ENCODE results near the gene CACHD1.
"Not testable (repeated sequence)": the region's sequence is repeated elsewhere in the genome, so short reads cannot be mapped to it uniquely, and the experiment has no call there.

CACHD1 gene

DNA sequence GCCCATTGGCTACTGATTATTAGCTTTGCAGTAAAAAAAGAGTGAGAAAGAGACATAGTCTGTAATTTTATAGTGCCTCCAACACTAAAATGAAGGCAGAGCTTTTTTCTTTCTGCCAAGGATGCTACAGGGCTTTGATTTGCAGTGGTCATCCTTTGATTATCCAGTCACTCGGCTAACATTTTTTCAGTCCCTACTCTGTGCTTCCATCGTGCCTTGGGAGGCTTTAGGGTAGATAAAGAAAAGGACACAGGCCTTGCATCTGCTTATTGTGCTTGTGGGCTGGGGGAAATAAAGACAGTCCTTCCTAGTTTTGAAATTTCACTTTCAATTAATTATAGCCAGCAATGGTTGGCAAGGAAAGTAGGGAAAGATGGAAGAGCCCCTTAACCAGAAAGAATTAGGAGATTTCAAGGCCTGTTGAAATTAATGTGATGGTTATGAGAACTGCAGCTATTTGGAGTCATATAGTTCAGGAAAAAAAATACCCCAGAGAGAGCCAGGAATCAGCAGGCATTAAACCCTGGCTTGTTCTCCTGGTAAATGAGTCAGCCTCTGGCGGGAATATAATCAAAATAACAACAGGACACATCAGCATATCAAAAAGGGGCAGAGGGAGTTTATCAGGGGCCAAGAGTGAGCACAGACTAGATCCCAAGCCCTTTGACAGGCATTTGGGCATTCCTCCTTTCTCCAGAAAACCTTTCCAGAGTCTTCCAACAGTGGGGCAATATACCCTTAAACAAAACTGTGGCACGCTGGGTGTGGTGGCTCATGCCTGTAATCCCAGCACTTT lies 27.4 kb downstream of the CACHD1 start:
- Mint-ChIP-seq H3K4me3 (no peak overlapping the region), H3K27me3 (peaks cover 15% of the 10 kb centered on the region), H3K9me3 (no peaks in the 10 kb centered on the region), H3K36me3 (ENCODE audit: low read depth) (no peaks in the 10 kb centered on the region), H3K27ac (no peak overlapping the region), H3K4me1 (ENCODE audit: low read depth) (peaks cover 15% of the 10 kb centered on the region)
- DNase-seq, result no peak

DNA sequence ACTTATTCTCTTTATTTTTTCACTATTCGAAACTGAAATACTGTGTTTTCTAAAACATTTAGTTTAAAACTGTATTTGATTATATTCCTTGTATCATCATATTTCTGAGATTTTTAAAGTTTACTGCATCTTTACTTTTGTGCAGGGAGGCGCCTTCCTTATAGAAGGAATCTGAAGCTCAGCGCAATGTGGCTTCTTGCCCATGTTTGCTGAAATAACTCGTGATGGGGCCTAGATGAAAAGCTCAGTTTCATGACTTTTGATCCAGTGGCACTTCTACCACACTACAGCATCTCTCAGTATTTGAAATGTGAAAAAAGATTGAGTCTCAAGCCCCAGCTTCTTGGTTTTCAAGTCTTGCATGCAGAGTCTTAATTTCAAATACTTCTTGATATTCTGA lies 28.4 kb downstream of the CACHD1 start:
- H3K4me1 Mint-ChIP-seq (ENCODE audit: low read depth), result peaks cover 20% of the 10 kb centered on the region
- H3K36me3 Mint-ChIP-seq (ENCODE audit: low read depth), result no peaks in the 10 kb centered on the region
- no peaks in the 10 kb centered on the region for H3K9me3 Mint-ChIP-seq
- peaks cover 18% of the 10 kb centered on the region for H3K27me3 Mint-ChIP-seq
- H3K27ac Mint-ChIP-seq, result no peak overlapping the region
- H3K4me3 Mint-ChIP-seq, result no peak overlapping the region
- no peak for DNase-seq

DNA sequence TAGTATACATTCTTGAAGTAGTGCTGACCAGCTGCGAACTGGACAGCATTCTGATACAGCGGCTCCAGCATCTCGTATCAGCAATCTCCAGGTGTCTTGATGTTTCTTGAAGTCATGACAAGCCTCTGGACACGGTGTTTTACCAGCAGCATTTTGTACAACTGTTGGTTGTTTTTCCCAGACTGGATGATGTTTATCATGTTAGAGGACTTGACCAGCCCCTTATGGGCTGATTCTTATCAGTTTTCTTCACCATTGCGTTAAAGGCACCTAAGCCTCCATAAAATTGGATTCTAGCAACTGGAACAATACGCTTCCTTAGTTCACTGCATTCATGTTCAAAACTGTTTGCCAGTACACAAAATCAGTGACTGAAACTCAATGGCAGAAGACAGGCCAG lies 29.1 kb downstream of the CACHD1 start:
- Mint-ChIP-seq H3K9me3 (no peaks in the 10 kb centered on the region), H3K27me3 (peaks cover 23% of the 10 kb centered on the region)

DNA sequence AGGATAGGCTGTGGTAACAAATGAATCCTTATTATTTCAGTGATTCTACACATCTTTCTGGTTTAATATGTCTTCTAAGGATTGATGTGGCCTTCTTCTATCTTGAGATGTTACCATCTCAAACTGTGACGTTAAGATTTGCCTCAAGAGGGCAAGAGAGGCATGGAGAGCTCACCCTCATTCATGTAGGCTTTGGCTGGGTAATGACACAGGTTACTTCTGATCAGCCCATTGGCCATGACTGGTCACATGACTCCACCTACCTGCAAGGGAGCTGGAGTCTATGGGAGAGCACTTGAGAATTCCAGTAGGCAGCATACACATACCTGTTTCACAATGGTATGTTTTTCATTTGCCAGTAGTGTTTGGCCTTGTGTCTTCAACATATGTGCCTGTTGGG lies 30.0 kb downstream of the CACHD1 start:
- Mint-ChIP-seq H3K4me3 (no peak overlapping the region), H3K27ac (no peak overlapping the region), H3K9me3 (no peaks in the 10 kb centered on the region), H3K27me3 (peaks cover 23% of the 10 kb centered on the region), H3K4me1 (ENCODE audit: low read depth) (peaks cover 16% of the 10 kb centered on the region), H3K36me3 (ENCODE audit: low read depth) (no peaks in the 10 kb centered on the region)
- no peak for DNase-seq

More for the DNA sequence above, 29.1 kb downstream of the CACHD1 start:
- Mint-ChIP-seq H3K4me1 (ENCODE audit: low read depth) (peaks cover 20% of the 10 kb centered on the region), H3K36me3 (ENCODE audit: low read depth) (no peaks in the 10 kb centered on the region), H3K27ac (no peak overlapping the region), H3K4me3 (no peak overlapping the region)
- DNase-seq, result no peak

DNA sequence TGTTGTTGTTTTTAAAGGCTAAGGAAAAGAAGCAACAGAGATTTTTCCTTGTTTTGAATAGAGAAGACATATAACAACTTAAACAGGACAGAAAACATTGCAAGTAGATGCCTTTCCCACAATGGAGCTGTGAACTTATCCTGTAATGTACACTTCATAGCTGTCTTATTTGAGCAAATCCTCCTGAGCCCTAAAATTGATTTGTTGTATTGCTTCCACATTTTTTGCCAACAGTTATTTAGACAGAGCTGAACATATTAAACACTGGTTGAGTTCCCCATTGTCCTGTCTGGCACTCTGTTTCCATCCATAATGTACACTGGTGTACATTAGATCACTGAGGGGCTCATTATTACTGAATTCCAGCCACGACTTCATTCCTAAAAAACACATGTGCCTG lies 32.2 kb downstream of the CACHD1 start:
- Mint-ChIP-seq H3K27ac (no peak overlapping the region), H3K9me3 (no peaks in the 10 kb centered on the region), H3K36me3 (ENCODE audit: low read depth) (no peaks in the 10 kb centered on the region), H3K4me3 (no peak overlapping the region), H3K27me3 (peaks cover 21% of the 10 kb centered on the region), H3K4me1 (ENCODE audit: low read depth) (peaks cover 24% of the 10 kb centered on the region)
- no peak for DNase-seq

DNA sequence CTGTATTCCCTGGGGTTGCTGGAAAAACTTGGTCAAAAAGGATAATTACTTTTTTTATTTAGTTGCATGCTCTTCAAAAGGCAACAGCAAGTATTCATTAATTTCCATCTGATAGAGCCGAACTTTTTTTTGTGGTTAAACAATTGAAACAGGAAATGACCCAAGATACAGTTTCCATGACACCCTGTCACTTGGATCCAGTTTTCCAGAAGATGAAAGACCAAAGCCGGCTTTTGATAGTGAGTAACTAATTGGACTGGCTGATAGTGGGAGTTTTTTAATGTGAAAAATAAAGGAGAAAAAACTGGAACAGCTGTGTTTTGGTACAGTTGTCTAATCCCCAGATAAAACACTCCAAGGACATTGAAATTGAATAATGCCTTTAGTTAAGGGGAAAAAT lies 33.0 kb downstream of the CACHD1 start:
- Mint-ChIP-seq H3K27ac (no peak overlapping the region), H3K4me3 (no peak overlapping the region)

DNA sequence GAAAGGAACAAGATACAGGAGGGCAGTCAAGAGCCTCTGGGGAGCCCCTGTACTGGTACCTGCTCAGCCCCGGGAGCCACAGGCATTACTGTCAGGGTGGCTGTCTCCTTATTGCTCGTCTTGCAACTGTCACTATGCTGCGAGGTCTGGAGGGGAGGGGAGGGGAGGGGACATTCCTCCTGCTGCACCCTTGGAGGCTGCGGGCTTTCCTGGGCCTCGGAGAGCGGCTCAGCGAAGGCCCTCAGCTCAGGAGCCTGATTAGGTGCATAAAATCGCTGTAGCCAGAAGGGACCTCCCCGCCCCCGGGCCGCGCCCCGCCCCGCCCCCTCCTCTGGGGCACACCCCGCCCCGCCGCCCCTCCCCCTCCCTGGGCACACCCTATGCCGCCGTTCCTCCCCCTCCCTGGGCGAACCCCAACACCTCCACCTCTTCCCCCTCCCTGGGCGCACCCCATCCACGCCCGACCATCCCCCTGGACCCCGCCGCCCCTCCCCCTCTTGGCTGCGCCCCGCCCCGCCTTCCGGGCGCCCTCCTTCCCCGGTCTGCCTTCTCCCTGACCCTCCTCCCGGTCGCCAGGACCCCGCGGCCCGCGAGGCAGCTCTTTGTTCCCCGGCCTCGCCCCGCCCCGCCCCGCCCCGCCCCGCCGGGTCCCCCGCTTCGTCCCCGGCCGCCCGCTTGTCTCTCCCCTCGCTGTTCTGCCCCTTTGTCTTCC lies 35.5 kb downstream of the CACHD1 start:
- Mint-ChIP-seq H3K27ac (peak overlapping the region; percentile 85), H3K36me3 (ENCODE audit: low read depth) (no peaks in the 10 kb centered on the region), H3K4me3 (peak overlapping the region; percentile 76), H3K4me1 (ENCODE audit: low read depth) (peaks cover 30% of the 10 kb centered on the region), H3K27me3 (peaks cover 26% of the 10 kb centered on the region), H3K9me3 (no peaks in the 10 kb centered on the region)
- DNase-seq, result peak; percentile 64

More for the DNA sequence above, 33.0 kb downstream of the CACHD1 start:
- Mint-ChIP-seq H3K36me3 (ENCODE audit: low read depth) (no peaks in the 10 kb centered on the region), H3K9me3 (no peaks in the 10 kb centered on the region), H3K27me3 (peaks cover 19% of the 10 kb centered on the region), H3K4me1 (ENCODE audit: low read depth) (peaks cover 28% of the 10 kb centered on the region)
- DNase-seq, result no peak

DNA sequence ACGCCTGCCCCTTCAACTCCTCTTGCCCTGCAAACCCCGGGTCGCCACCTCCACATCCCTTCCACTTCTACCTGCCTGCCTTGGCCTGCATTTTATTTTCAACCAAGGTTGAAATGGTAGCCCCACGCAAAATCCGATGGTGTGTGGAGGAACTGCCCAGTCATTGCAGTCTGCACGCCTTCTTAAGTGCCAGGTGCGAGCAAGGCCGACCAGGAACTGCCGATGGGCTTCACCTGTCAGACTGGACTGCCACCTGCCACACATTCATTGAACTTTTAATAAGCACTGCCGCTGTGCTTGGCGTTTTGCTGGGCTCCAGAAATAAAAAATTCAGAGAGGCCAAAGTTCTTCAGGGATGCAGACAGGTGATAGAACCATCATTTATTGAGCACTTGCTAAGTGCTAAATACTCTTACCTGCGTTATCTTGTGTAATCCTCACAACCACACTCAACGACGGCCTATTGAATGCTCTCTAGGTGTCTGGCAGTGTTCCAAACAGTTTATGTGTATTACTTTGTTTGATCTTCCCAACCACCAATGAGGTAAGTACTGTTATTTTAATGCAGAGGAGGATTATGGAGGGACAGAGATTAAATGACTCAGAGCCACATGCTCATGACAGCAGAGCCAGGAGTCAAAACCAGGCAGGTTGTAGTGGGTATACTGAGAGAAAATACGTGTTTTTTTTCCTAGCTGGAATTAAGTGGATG lies 36.2 kb downstream of the CACHD1 start:
- no peaks in the 10 kb centered on the region for H3K36me3 Mint-ChIP-seq (ENCODE audit: low read depth)
- peaks cover 26% of the 10 kb centered on the region for H3K27me3 Mint-ChIP-seq
- DNase-seq, result peak; percentile 52
- peaks cover 38% of the 10 kb centered on the region for H3K4me1 Mint-ChIP-seq (ENCODE audit: low read depth)
- no peaks in the 10 kb centered on the region for H3K9me3 Mint-ChIP-seq
- peak overlapping the region; percentile 85 for H3K27ac Mint-ChIP-seq
- H3K4me3 Mint-ChIP-seq, result peak overlapping the region; percentile 76

DNA sequence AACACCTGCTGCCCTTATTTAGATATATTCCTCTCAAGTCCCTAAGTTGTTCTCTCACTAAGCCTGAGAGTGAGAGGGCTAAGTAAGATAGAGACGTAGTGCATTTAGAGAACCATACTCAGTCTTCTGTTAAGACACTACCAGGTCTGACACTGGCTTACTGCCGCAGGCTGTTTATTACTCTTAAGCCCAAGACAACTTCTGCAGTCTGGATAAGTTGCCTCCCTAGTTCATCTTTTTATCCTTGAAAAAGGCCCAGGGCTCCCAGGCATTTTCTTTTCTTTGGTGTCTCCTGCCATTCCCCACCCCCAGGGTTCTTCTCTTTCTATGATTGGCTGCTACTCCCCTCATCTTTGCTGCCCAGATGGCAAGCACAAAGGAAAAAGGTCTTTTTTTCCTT lies 38.7 kb downstream of the CACHD1 start:
- Mint-ChIP-seq H3K36me3 (ENCODE audit: low read depth) (no peaks in the 10 kb centered on the region), H3K27me3 (peaks cover 15% of the 10 kb centered on the region), H3K4me1 (ENCODE audit: low read depth) (peaks cover 42% of the 10 kb centered on the region), H3K4me3 (no peak overlapping the region), H3K27ac (no peak overlapping the region), H3K9me3 (no peaks in the 10 kb centered on the region)
- no peak for DNase-seq

DNA sequence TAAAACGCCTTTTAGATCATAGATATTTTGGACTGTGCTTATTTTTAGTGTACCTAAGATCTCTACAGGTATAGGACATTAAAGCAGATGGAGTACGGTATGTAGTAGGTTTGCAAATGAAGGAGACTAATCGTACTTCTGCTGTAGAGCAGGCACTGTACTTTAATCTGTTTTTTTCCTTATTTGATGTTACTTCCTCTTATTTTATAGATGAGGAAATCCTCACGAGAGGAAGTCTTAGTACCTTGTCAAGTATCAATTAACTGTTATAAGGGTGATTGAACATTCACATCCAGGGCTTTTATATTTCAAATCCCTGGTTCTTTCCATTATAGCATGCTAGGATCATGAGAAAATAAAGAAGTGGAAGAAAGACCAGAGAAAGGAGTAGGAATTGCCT lies 41.1 kb downstream of the CACHD1 start:
- Mint-ChIP-seq H3K4me3 (no peak overlapping the region), H3K36me3 (ENCODE audit: low read depth) (no peaks in the 10 kb centered on the region), H3K27me3 (peaks cover 8% of the 10 kb centered on the region), H3K4me1 (ENCODE audit: low read depth) (peaks cover 33% of the 10 kb centered on the region), H3K27ac (no peak overlapping the region), H3K9me3 (no peaks in the 10 kb centered on the region)
- DNase-seq, result no peak

DNA sequence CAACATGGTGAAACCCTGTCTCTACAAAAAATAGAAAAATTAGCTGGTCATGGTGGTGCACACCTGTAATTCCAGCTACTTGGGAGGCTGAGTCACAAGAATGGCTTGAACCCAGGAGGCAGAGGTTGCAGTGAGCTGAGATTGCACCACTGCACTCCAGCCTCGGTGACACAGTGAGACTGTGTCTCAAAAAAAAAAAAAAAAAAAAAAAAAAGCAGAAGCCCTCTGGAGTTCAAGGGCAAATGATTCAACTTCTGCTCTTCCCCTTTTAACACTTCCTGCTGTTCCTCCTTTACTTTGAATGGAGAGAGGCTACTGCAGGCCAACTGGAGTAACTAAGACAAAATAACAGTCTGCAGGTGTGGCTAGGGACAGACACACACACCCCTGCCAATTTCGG lies 42.3 kb downstream of the CACHD1 start:
- H3K27me3 Mint-ChIP-seq; H3K4me3 Mint-ChIP-seq; H3K27ac Mint-ChIP-seq; H3K9me3 Mint-ChIP-seq; H3K36me3 Mint-ChIP-seq (ENCODE audit: low read depth); DNase-seq: not testable (repeated sequence)
- peaks cover 24% of the 10 kb centered on the region for H3K4me1 Mint-ChIP-seq (ENCODE audit: low read depth)

DNA sequence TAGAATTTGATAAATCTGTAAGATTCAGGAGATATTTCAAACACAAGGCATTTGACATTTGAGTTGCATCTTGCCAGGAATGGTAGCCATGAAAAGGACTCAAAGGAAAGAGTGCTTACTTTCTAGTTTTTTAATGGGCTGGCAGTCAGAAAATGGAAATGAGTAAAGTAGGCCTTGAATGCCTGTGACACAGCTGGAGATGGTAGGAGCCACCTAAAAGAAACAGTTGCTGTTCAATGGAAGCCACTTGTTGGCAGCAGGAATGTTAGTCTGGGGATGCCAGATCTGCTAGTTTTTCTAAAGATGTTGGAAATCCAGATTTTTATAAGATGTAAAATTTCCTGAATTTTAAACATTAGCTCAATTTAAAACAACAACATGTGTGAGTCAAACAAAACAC lies 43.6 kb downstream of the CACHD1 start:
- Mint-ChIP-seq H3K9me3 (no peaks in the 10 kb centered on the region), H3K4me3 (no peak overlapping the region), H3K4me1 (ENCODE audit: low read depth) (peaks cover 20% of the 10 kb centered on the region), H3K27ac (no peak overlapping the region), H3K27me3 (peaks cover under 1% of the 10 kb centered on the region), H3K36me3 (ENCODE audit: low read depth) (no peaks in the 10 kb centered on the region)
- DNase-seq, result no peak

DNA sequence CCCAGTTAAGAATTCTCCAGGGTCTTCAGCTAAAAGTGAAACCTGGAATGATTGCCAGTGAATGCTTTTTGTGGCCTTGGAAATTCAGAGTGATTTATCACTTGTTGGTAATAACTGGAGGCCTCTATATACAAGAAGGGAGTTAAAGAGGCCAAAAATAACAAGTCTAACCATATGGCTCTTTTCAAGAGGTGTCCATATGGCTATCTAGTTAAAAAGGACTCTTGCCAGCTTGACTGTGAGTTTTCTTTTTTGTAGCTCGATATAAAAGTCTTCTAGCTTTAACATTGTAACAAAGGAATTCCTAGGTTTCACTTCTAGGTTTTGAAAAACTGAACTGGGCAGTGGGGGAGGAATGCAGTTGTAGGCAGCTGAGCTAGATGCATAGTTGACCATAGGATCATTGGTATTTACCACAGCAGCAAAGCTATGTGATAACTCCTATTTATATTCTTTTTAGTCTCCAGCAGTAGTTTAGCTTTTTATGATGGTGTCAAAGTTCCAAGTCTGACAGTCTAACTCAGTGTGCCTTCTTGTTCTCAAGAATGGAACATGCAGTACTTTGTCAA lies 44.4 kb downstream of the CACHD1 start:
- H3K4me3 Mint-ChIP-seq, result no peak overlapping the region
- peaks cover 19% of the 10 kb centered on the region for H3K4me1 Mint-ChIP-seq (ENCODE audit: low read depth)
- DNase-seq, result no peak
- no peak overlapping the region for H3K27ac Mint-ChIP-seq
- no peaks in the 10 kb centered on the region for H3K27me3 Mint-ChIP-seq
- no peaks in the 10 kb centered on the region for H3K9me3 Mint-ChIP-seq
- no peaks in the 10 kb centered on the region for H3K36me3 Mint-ChIP-seq (ENCODE audit: low read depth)

DNA sequence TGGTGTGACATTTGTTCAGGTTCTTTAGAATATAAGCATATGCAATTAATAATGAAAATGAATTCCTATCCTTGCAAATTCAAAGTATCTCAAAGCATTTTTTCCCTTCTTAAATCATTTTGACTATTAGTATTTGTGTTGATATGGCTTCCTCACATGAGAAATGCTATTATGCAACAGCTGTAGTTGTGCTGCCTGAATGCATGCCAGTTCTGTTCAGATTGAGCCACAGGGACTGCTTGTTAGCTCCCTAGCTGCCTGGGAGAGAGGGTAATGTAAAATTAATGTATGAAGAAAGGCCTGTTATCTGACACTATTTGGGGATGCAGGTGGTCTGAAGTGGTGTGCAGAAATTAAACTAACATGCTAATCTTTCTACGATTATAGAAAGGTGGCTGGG lies 45.5 kb downstream of the CACHD1 start:
- Mint-ChIP-seq H3K27me3 (no peaks in the 10 kb centered on the region), H3K4me1 (ENCODE audit: low read depth) (peaks cover 19% of the 10 kb centered on the region), H3K4me3 (no peak overlapping the region), H3K36me3 (ENCODE audit: low read depth) (no peaks in the 10 kb centered on the region), H3K27ac (no peak overlapping the region), H3K9me3 (no peaks in the 10 kb centered on the region)
- DNase-seq, result no peak

Data from activated T-cell treated with anti-CD3 and anti-CD28 coated beads, Interleukin-2, amount 50 U/mL, for 24 hours (primary cell).